ENCODE results near the gene VPS25. TPM values are rescaled to one million over a fixed set of nuclear protein-coding genes. Genes with fewer than 3 reads are reported as not detected.

VPS25 gene
- total and polyA plus RNA-seq, 9 of the 15 experiments (the other 6 are each of a cell fraction or from before 2014, with no cell fraction given): 123 to 352 (median 180) TPM

DNA sequence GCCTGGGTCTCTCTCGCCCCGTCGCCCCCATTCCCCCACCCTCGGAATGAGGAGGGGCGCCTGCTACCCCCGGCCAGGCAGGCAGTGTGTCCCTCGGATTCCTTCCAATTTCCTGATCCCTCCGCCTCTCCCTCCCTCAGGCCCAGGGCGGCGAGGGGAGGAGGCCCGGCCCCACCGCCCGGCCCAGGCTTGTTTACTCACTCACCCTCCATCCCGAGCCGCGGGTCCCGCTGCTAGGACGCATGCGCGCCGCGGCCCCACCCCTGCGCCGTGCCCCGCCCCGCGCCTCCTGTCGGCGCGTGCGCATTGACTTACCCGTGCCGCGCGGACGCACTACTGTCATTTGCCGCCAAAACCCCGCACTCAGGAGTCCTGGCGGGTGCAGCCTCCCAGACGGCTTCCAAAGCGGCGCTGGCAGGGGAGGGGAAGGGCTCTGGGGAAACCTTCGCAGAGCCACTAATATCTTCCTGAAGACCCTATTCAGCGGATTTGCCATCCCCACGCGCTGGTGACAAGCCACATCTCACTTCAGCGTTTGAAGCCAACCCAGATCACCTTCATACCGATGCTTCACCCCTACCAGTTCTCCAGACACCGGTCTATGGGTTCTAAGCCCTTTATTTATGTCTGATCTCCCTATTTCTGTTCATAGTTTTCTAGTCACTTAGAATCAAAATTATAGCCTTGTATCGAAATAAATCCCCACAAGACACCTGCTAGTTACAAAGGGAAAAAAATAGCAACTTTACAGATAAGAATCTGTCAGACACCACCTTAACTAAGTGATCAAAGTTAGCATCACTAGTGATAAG is 28.2 kb upstream of the VPS25 start, which contains the start of gene EZH1 (continued):
- TF ChIP-seq, protein P1, sequence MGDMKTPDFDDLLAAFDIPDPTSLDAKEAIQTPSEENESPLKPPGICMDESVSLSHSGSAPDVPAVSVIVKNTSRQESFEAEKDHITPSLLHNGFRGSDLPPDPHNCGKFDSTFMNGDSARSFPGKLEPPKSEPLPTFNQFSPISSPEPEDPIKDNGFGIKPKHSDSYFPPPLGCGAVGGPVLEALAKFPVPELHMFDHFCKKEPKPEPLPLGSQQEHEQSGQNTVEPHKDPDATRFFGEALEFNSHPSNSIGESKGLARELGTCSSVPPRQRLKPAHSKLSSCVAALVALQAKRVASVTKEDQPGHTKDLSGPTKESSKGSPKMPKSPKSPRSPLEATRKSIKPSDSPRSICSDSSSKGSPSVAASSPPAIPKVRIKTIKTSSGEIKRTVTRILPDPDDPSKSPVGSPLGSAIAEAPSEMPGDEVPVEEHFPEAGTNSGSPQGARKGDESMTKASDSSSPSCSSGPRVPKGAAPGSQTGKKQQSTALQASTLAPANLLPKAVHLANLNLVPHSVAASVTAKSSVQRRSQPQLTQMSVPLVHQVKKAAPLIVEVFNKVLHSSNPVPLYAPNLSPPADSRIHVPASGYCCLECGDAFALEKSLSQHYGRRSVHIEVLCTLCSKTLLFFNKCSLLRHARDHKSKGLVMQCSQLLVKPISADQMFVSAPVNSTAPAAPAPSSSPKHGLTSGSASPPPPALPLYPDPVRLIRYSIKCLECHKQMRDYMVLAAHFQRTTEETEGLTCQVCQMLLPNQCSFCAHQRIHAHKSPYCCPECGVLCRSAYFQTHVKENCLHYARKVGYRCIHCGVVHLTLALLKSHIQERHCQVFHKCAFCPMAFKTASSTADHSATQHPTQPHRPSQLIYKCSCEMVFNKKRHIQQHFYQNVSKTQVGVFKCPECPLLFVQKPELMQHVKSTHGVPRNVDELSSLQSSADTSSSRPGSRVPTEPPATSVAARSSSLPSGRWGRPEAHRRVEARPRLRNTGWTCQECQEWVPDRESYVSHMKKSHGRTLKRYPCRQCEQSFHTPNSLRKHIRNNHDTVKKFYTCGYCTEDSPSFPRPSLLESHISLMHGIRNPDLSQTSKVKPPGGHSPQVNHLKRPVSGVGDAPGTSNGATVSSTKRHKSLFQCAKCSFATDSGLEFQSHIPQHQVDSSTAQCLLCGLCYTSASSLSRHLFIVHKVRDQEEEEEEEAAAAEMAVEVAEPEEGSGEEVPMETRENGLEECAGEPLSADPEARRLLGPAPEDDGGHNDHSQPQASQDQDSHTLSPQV (IDR thresholded peaks at IDR 0.05): peak; percentile 91
- TF ChIP-seq, protein P2, sequence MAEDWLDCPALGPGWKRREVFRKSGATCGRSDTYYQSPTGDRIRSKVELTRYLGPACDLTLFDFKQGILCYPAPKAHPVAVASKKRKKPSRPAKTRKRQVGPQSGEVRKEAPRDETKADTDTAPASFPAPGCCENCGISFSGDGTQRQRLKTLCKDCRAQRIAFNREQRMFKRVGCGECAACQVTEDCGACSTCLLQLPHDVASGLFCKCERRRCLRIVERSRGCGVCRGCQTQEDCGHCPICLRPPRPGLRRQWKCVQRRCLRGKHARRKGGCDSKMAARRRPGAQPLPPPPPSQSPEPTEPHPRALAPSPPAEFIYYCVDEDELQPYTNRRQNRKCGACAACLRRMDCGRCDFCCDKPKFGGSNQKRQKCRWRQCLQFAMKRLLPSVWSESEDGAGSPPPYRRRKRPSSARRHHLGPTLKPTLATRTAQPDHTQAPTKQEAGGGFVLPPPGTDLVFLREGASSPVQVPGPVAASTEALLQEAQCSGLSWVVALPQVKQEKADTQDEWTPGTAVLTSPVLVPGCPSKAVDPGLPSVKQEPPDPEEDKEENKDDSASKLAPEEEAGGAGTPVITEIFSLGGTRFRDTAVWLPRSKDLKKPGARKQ (CRISPR knock-in tag; IDR thresholded peaks at IDR 0.05): no peak
- no peak for TF ChIP-seq ARNT (IDR thresholded peaks at IDR 0.05)
- no peak for TF ChIP-seq GATAD2B (IDR thresholded peaks at IDR 0.05; ENCODE audit: borderline replicate concordance)
- TF ChIP-seq, protein P3, sequence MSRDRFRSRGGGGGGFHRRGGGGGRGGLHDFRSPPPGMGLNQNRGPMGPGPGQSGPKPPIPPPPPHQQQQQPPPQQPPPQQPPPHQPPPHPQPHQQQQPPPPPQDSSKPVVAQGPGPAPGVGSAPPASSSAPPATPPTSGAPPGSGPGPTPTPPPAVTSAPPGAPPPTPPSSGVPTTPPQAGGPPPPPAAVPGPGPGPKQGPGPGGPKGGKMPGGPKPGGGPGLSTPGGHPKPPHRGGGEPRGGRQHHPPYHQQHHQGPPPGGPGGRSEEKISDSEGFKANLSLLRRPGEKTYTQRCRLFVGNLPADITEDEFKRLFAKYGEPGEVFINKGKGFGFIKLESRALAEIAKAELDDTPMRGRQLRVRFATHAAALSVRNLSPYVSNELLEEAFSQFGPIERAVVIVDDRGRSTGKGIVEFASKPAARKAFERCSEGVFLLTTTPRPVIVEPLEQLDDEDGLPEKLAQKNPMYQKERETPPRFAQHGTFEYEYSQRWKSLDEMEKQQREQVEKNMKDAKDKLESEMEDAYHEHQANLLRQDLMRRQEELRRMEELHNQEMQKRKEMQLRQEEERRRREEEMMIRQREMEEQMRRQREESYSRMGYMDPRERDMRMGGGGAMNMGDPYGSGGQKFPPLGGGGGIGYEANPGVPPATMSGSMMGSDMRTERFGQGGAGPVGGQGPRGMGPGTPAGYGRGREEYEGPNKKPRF (IDR thresholded peaks at IDR 0.05; ENCODE audit: low read depth, low read length): no peak
- no peak for TF ChIP-seq RBM15 (IDR thresholded peaks at IDR 0.05; ENCODE audit: insufficient read depth, low read length)
- no peak for TF ChIP-seq HOXB6 (CRISPR knock-in tag; IDR thresholded peaks at IDR 0.05; ENCODE audit: borderline replicate concordance)
- TF ChIP-seq, protein P4, sequence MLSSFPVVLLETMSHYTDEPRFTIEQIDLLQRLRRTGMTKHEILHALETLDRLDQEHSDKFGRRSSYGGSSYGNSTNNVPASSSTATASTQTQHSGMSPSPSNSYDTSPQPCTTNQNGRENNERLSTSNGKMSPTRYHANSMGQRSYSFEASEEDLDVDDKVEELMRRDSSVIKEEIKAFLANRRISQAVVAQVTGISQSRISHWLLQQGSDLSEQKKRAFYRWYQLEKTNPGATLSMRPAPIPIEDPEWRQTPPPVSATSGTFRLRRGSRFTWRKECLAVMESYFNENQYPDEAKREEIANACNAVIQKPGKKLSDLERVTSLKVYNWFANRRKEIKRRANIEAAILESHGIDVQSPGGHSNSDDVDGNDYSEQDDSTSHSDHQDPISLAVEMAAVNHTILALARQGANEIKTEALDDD (IDR thresholded peaks at IDR 0.05): no peak
- TF ChIP-seq, protein P5, sequence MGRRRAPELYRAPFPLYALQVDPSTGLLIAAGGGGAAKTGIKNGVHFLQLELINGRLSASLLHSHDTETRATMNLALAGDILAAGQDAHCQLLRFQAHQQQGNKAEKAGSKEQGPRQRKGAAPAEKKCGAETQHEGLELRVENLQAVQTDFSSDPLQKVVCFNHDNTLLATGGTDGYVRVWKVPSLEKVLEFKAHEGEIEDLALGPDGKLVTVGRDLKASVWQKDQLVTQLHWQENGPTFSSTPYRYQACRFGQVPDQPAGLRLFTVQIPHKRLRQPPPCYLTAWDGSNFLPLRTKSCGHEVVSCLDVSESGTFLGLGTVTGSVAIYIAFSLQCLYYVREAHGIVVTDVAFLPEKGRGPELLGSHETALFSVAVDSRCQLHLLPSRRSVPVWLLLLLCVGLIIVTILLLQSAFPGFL (CRISPR knock-in tag; IDR thresholded peaks at IDR 0.05): peak; percentile 92; the same call in 1 of the 2 replicates
- no peak for TF ChIP-seq ELF1 (tag; IDR thresholded peaks at IDR 0.05)
- TF ChIP-seq ZFP36 (IDR thresholded peaks at IDR 0.05; ENCODE audit: low read depth, low read length, partially characterized antibody): no peak
- TF ChIP-seq RB1 (IDR thresholded peaks at IDR 0.05; ENCODE audit: low read depth): peak; percentile 95
- TF ChIP-seq ZNF121 (CRISPR knock-in tag; conservative IDR thresholded peaks at IDR 0.05): no peak
- peak; percentile 32; the same call in 1 of the 2 replicates for TF ChIP-seq ZNF431 (CRISPR knock-in tag; IDR thresholded peaks at IDR 0.05)
- TF ChIP-seq MED1 (CRISPR knock-in tag; IDR thresholded peaks at IDR 0.05; ENCODE audit: borderline replicate concordance): no peak
